ENCODE data around the gene SMIM44. TPM values are rescaled to one million over a fixed set of nuclear protein-coding genes. Genes with fewer than 3 reads are reported as not detected.
A peak's percentile ranks its signal among the peaks of the same experiment; 100 is the strongest.

Gene SMIM44
- total RNA-seq, 1 donor from 2014 or later: not detected

GRCh38 chr19:3501780-3502179, 18.5 kb upstream of the SMIM44 start:
- no peaks in the 10 kb centered on the region for H3K27me3 Mint-ChIP-seq (ENCODE audit: low read depth)
- DNase-seq (ENCODE audit: low read depth, low spot score): no peak
- peaks cover 21% of the 10 kb centered on the region for H3K4me1 Mint-ChIP-seq
- TF ChIP-seq CTCF (conservative IDR thresholded peaks at IDR 0.05): no peak
- no peak overlapping the region for H3K4me3 Mint-ChIP-seq
- no peaks in the 10 kb centered on the region for H3K9me3 Mint-ChIP-seq
- no peak overlapping the region for H3K27ac Mint-ChIP-seq (ENCODE audit: unreplicated experiment)
- H3K36me3 Mint-ChIP-seq (ENCODE audit: low read depth): peaks cover 3% of the 10 kb centered on the region

- TF ChIP-seq CTCF (conservative IDR thresholded peaks at IDR 0.05): no peak
- Mint-ChIP-seq H3K4me3 (peak within 1 kb of the TSS; percentile 86), H3K9me3 (no peaks in the 10 kb centered on the region), H3K27ac (ENCODE audit: unreplicated experiment) (peak within 1 kb of the TSS; percentile 99), H3K27me3 (ENCODE audit: low read depth) (no peaks in the 10 kb centered on the region), H3K4me1 (peaks cover 16% of the 10 kb centered on the region), H3K36me3 (ENCODE audit: low read depth) (peaks cover 3% of the 10 kb centered on the region)
- peak; percentile 94 for DNase-seq (ENCODE audit: low read depth, low spot score)
These were observed 17.3 kb upstream of the SMIM44 start, which contains the start of gene DOHH for GRCh38 chr19:3500429-3501101. Gene DOHH, minus strand, starts transcription at chr19:3500674. Its CDS starts 3,860 bp downstream, at chr19:3496814.

DNA sequence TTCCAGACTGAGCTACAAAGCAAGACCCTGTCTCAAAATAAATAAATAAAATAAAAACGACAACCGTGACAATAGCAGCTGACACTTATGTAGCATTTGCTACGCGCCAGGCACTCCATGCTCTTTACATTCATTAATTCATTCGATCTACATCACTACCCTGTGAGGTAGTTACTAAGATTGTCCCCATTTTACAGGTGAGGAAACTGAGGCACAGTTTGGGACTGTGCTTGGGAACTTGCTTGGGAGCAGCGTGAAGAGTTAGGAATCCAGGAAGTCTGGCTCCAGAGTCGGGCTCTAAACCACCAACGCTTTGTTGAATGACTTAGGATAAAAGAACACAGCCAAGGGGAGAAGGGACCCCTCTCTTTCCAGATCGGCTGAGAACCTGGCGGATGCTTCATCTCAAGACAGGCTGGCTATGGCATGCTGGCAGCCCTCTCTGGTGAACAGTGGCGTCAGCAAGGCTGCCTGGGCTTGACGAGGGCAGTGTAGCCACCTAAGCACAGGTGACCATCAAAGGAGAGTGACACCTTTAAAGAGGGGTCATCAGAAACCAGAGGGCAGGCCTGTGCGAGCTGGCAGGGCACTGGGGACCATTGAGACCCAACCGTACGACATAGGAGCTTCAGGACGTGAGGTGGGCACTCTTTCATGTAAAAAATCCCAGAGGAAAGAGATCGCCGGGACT, 16.6 kb upstream of the SMIM44 start:
- no peak for TF ChIP-seq CTCF (conservative IDR thresholded peaks at IDR 0.05)
- Mint-ChIP-seq H3K4me3 (peak overlapping the region; percentile 86), H3K9me3 (no peaks in the 10 kb centered on the region), H3K27me3 (ENCODE audit: low read depth) (no peaks in the 10 kb centered on the region), H3K36me3 (ENCODE audit: low read depth) (peaks cover 3% of the 10 kb centered on the region), H3K4me1 (peaks cover 13% of the 10 kb centered on the region), H3K27ac (ENCODE audit: unreplicated experiment) (peak overlapping the region; percentile 99)
- no peak for DNase-seq (ENCODE audit: low read depth, low spot score)

- Mint-ChIP-seq H3K4me3 (peak overlapping the region; percentile 75), H3K36me3 (ENCODE audit: low read depth) (peaks cover 3% of the 10 kb centered on the region), H3K27me3 (ENCODE audit: low read depth) (no peaks in the 10 kb centered on the region)
These were observed 14.7 kb upstream of the SMIM44 start for GRCh38 chr19:3497757-3498520.

More at GRCh38 chr19:3497757-3498520, 14.7 kb upstream of the SMIM44 start:
- no peak for TF ChIP-seq CTCF (conservative IDR thresholded peaks at IDR 0.05)
- Mint-ChIP-seq H3K9me3 (no peaks in the 10 kb centered on the region), H3K4me1 (peaks cover 8% of the 10 kb centered on the region), H3K27ac (ENCODE audit: unreplicated experiment) (peak overlapping the region; percentile 89)
- no peak for DNase-seq (ENCODE audit: low read depth, low spot score)

Measured in neural crest cell (in vitro differentiated cells).